Ureter (tissue), 1 donor: Measurements from ENCODE around the gene TMEM132C. TPM values are rescaled to one million over a fixed set of nuclear protein-coding genes. Genes with fewer than 3 reads are reported as not detected.

Experiments used
- DNase-seq: peaks from one replicate; pipeline ENCODE4 v3.0.0-alpha.2; 2020; ENCODE audit warnings: low spot score
- total RNA-seq: library from RNA; stranded (reverse); gene quantifications from one replicate; pipeline ENCODE4 v1.2.4, GENCODE V29; 2023
- donor health status: DM: yes; HTN: yes; CAD: no.

TMEM132C gene
- total RNA-seq, 1 donor from 2014 or later: 12.6 TPM

- no peak for DNase-seq
Observed at GRCh38 chr12:128288896-128289295, 21.9 kb downstream of the TMEM132C start.

GRCh38 chr12:128290938-128291337, 24.0 kb downstream of the TMEM132C start:
- no peak for DNase-seq

DNA sequence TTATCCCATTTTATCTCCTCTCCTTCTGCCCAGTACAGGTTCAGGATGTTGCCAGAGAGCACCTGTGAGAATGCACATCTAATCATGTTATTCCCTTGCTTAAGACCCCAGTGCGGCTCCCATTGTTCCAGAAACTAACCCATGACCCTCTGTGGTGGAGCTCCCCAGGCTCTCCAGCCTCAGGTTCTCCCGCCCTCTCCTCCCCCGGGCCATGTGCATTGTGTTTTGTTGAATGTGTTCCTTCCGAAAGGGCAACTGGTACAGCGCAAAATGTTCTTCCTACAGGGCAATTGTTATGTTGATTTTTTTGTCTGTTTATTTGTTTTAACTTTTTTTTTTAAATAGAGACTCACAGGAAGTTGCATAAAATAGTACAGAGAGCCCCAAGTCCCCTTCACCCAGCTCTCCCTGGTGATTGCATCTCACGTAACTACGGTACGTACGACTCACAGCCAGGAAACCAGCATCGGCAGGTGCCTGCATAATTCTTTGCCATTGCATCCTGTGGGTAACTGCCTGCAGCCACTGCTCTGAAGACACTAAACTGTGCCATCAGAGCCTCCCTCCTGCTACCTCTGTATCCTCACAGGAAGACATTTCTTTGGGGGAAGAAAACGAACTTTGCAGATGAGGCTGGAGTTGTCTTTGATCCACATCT, 31.2 kb downstream of the TMEM132C start:
- DNase-seq: no peak

DNA sequence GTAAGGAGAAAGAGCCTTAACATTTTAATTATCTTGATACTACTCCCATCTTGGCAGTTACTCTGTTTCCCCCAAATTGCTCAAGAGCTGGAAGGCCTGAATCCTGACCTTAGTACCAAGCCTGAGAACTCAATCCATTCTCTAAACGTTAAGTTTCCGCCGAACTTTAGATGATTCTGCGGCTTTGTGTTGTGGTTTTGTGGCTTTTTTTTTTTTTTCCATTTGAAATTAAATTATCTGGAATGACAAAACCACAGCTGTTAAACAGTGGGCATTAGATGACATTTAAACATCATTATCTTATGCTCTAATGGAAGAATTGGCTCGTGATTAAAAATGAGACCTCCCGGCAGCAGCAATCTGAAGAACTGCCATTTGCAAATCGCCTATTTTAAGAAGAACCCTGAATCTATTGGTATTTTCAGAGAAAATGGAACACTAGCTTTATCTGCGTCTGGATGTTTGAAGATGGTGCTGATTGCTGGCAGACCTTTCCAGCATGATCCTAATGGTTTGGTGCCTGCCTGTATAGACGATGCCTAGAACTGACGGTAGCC, 38.4 kb downstream of the TMEM132C start:
- no peak for DNase-seq

DNA sequence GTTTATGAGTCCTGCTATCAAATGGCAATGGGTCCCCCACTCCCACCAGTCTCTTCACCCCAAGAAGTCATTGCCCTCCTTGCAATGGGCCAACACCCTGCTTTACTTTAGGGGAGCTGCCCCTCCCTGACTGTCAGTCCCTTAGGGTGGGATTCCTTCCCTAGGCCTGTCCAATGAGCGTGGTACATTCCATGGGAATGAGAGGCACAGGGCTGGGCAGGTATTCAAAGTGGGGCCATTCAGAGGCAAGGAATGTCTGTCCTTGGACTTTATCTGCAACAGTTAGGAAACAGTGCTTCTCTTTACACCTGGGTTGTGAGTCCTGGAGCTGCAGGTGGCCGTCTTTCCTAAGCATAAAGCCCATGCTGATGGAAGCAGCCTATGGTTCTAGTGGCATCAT, 40.8 kb downstream of the TMEM132C start:
- DNase-seq: no peak

- DNase-seq: no peak
Observed at GRCh38 chr12:128312661-128313060, 45.7 kb downstream of the TMEM132C start.

DNA sequence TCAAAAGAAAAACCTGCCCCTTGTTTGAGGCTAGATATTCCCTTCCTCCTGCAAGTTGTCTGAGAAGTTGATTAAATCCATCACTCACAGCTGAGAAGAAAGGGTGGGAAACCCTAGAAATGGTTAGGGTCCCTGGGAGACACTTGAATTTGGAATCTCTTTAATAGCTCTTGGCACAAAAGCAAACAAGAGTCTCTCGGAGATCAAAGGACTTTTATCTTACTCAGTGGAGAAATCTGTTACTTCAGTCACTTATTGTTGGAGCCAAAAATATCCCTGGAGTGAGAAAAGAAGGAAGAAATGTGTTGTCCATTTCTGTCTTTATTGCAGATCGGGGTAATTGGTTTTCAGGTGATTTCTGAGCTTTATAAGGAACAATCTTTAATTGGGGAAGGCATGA, 47.0 kb downstream of the TMEM132C start:
- no peak for DNase-seq

DNA sequence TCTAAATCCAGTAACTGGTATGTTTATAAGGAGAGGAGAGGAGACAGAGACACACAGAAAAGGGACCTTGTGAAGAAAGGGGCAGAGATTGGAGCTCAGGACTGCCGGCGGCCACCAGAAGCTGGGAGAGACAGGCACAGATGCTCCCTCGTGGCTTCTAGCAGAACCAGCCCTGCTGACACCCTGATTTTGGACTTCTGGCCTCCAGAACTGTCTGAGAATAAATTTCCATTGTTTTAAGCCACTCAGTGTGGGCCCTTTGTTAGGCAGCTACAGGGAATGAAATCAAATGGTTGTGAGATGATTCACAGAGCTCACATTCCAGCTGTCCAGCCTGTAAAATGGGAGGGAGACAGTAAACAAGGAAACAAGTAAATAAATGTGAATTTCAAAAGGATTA, 47.6 kb downstream of the TMEM132C start:
- DNase-seq: no peak

DNA sequence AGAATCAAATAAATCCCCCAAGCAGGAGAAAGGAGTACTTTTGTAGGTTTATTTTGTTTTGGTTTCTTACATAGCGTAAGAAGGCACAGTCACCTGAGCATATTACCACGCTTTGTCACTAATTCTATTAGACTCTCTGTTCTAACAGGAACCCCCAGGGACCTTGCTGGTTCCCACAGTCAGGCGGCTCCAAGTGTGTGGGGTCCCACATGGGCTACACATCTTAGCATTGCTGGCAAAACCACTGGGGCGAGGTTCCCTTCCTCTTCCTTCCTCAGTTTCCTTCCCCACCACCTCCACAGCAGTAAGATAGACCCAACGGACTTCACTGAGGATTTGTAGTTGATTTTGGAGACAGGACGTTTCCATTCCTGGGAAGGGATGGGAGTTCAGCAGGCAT, 49.1 kb downstream of the TMEM132C start:
- no peak for DNase-seq

DNA sequence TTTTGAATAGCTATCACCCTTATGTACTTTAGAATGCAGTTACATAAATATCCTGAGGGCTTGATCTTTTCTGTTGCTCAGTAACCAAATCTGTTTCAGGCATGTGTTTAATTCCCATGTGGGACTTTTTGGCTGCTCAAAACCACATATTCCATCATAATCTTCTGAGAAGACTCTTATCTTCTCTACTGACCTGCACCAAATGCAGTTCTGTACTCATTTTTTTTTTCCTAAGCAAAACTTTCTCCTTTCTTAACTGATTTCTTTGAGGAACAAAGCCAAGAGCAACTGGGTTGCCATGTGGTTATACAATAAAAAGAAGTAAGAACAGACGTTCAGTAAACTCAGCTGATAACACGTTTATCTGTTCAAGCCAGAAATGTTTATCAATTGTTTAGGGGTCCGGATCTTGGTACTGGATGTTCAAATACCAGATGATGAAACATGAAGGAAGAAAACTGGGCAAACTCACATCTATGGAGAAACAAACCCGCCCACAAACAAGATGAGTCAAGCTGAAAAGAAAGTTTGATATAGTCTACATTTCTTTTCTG, 50.1 kb downstream of the TMEM132C start:
- DNase-seq: no peak

- no peak for DNase-seq
Observed at GRCh38 chr12:128318341-128318740, 51.4 kb downstream of the TMEM132C start.

- DNase-seq: no peak
Observed at GRCh38 chr12:128318946-128319345, 52.0 kb downstream of the TMEM132C start.

DNA sequence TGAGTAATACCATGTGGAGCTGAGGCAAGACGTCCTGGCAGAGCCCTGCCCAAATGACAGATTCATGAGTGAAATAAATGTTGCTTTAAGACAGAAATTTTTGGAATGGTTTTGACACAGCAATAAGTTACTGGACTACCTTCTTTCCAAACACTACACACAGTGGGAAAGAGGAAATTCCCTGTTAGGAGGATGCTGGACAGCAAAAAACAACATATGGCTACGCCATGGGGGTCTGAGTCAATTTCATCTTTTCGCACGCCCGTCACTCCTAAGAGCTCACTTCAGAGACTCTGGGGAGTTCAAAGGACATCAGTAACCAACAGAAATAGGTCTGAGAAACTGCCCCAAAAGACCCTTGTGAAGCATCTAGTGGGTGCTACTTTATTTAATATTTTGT, 55.4 kb downstream of the TMEM132C start:
- DNase-seq: no peak

- DNase-seq: no peak
Observed at GRCh38 chr12:128323145-128323920, 56.4 kb downstream of the TMEM132C start.

- no peak for DNase-seq
Observed at GRCh38 chr12:128325646-128326045, 58.7 kb downstream of the TMEM132C start.

GRCh38 chr12:128326406-128326805, 59.4 kb downstream of the TMEM132C start:
- no peak for DNase-seq

DNA sequence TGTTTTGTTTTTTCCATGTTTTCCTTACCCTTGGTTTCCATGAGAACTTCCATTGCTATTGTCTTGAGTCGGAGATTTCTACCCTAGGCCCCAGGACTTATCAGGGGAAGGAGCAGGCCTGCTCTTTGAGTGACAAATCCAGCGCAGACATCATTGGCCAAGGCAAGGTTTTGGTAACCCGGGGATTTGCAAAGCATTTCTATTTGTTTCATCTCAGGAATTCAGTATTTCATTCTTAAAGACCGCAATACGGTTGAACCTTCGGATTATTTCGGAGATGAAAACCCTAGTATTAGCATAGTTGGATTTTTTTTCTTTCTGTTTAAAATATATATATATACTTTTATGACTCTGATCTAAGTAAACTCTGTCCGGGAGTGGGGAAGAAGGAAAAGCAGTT, 62.0 kb downstream of the TMEM132C start:
- no peak for DNase-seq

GRCh38 chr12:128336204-128337070, 69.5 kb downstream of the TMEM132C start:
- no peak for DNase-seq

DNA sequence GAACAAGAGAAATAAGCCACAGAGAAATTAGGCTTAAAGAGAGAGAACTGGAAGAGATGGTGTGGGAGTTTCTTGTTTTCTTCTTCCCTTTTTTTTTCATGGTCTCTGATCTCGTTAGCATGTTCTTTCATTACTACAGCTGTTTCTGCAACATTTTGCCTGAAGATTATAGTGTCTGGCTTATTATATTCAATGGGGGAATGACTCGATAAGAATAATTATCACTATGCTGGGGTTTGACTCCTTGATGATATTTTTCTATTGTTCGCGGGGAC, 70.0 kb downstream of the TMEM132C start:
- no peak for DNase-seq

- no peak for DNase-seq
Observed at GRCh38 chr12:128337431-128338170, 70.6 kb downstream of the TMEM132C start.

DNA sequence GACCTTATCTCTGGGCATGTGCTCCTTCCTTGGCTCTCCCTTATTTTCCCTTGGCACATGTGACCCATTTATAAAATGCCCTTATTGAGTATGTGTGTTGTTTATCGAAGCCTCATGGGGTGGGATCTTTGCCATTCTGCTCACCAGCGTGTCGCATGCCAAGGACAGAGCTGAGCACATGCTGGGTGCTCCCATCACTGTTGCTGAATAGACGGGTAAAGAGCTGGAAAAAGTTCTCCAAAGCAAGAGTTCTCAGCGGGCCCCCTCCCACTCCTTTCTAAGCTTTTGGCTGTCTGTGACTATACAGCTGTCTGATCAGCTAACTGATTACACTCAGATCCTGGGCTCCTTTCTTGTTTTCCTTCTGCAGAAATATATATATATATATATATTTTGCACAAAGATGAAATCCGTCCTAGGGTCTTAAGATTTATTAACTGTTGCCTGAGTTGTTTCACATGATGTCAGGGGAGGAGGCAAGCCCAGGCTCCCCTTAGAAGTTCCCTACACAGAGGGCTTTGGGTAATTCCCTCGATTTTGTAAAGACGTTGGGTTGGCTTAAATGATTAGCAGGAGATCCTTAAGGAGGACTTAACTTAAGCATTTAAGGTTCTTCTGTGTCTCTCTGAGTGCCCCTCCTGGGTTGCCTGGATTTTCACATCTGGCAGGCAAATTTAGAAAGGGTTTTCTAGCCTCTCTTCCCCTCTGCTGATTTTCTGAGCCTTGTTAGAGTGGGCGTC, 71.6 kb downstream of the TMEM132C start:
- no peak for DNase-seq
